ENCODE data around the gene MAP2K5. TPM values are rescaled to one million over a fixed set of nuclear protein-coding genes. Genes with fewer than 3 reads are reported as not detected.

MAP2K5 gene
- total RNA-seq, 4 donors from 2014 or later, result 3.6 to 27.1 (median 18.6) TPM

DNA sequence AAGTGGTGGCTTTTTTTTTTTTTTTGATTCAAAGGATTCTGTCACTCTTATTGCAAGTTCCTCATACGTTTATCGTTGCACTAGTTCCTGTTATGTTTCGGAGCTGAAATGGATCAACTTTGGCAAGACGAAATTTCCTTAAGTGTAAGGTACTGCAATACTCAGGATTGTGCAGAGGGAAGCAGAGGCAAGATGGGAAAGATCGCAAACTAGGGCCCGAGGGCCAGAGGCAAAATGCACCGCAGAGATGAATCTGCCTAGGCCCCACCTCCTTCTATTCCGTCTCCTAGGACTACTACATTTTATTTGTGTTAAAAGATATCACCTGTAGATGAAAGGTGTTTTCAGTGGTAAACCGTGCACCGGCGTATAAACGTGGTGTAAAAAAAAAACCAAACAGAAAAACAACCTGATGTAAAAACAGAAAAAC is 297.0 kb downstream of the MAP2K5 start:
- no peaks in the 10 kb centered on the region for H3K36me3 ChIP-seq
- peaks cover 6 to 21% of the 10 kb centered on the region in 2 donors for H3K4me1 ChIP-seq
- no peak for DNase-seq
- TF ChIP-seq POLR2A (IDR thresholded peaks at IDR 0.05), result no peak
- TF ChIP-seq, protein P1, sequence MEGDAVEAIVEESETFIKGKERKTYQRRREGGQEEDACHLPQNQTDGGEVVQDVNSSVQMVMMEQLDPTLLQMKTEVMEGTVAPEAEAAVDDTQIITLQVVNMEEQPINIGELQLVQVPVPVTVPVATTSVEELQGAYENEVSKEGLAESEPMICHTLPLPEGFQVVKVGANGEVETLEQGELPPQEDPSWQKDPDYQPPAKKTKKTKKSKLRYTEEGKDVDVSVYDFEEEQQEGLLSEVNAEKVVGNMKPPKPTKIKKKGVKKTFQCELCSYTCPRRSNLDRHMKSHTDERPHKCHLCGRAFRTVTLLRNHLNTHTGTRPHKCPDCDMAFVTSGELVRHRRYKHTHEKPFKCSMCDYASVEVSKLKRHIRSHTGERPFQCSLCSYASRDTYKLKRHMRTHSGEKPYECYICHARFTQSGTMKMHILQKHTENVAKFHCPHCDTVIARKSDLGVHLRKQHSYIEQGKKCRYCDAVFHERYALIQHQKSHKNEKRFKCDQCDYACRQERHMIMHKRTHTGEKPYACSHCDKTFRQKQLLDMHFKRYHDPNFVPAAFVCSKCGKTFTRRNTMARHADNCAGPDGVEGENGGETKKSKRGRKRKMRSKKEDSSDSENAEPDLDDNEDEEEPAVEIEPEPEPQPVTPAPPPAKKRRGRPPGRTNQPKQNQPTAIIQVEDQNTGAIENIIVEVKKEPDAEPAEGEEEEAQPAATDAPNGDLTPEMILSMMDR (IDR thresholded peaks at IDR 0.05), result no peak
- intact Hi-C loops (cut with DNase I; ENCODE audit: low total_unique reads), result loop anchor here (10.0 kb wide), 1 partner anchor 385 kb away; no protein-coding TSS in a partner anchor
- peaks cover 7 to 9% of the 10 kb centered on the region in 2 donors for H3K27me3 ChIP-seq
- no peaks in the 10 kb centered on the region for H3K9me3 ChIP-seq
- H3K4me3 ChIP-seq, result peak overlapping the region; percentile 76 to 82
- H3K27ac ChIP-seq, result peak overlapping the region; percentile 97

DNA sequence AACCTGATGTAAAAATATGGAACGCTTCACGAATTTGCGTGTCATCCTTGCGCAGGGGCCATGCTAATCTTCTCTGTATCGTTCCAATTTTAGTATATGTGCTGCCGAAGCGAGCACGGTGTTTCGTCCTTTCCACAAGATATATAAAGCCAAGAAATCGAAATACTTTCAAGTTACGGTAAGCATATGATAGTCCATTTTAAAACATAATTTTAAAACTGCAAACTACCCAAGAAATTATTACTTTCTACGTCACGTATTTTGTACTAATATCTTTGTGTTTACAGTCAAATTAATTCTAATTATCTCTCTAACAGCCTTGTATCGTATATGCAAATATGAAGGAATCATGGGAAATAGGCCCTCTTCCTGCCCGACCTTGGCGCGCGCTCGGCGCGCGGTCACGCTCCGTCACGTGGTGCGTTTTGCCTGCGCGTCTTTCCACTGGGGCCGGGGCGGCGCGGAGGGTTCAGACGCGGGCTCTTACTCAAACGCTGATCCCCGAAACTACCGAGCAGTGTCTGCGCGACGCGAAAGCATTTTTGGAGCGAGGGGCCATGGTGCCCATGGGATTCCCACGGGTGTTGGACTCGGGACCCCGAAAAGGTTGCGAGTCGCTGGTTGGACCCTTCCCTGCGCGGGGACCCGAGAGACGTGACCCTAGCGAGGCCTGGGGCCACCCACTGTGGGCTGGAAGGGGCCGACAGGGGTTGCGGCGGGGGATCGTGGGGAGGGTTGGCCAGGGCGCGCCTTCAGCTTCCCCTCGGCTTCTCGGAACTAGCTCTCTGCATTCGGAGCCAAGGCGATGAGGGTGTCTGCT is 297.6 kb downstream of the MAP2K5 start, which contains the start of gene RNU6-1:
RNU6-1 (minus strand) TSS at position 117 of the 820 bp plus-strand sequence.
- Histone ChIP-seq H3K4me1 (peaks cover 6 to 20% of the 10 kb centered on the region in 2 donors), H3K4me3 (peak within 1 kb of the TSS; percentile 76 to 82), H3K36me3 (no peaks in the 10 kb centered on the region), H3K27ac (peak within 1 kb of the TSS; percentile 97), H3K27me3 (peaks cover under 1 to 4% of the 10 kb centered on the region in 2 donors), H3K9me3 (no peaks in the 10 kb centered on the region)
- DNase-seq, result peak; percentile 94 to 96
- intact Hi-C loops (cut with DNase I; ENCODE audit: low total_unique reads), result loop anchor here (10.0 kb wide), 1 partner anchor 385 kb away; no protein-coding TSS in a partner anchor
- peak; percentile 66 to 87 for TF ChIP-seq POLR2A (IDR thresholded peaks at IDR 0.05)
- TF ChIP-seq, protein P1 (IDR thresholded peaks at IDR 0.05), result no peak

DNA sequence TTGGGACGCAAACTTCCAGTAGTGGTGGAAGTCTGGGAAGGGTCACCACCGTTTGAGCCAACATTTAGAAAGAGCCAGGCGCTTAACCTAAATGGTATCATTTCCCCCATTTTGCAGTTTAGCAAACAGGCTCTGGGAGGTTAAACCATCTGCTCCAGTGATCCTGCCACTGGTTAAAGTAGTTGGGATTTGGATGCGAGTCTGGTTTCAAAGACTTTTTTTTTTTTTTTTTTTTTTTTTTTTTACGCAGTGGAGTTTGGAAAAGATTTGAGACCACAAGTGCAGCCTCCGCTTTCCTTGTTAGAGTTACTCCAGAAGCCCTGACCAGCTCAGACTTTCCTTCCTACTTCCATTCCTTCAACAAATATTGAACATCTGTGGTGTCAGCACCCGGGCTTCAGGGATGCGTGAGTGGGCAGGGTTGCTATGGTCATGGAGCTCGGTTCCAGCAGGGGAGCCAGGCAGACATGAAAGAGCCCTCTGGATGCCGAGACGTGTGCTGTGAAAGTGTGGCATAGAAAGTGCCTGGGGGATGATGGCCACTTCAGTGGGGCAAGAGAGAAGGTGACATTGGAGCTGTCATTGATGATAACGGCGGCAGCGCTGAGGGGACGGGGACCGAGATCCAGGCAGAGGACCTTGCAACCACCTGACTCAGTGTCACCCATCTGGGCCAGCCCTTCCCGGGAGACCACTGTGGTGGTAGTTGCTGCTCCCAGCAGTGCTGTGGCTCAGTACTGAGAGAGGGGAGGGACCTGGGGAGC is 298.4 kb downstream of the MAP2K5 start:
- no peaks in the 10 kb centered on the region for H3K27me3 ChIP-seq
- peaks cover 6 to 13% of the 10 kb centered on the region in 2 donors for H3K4me1 ChIP-seq
- DNase-seq, result no peak
- TF ChIP-seq, protein P1 (IDR thresholded peaks at IDR 0.05), result no peak
- no peak for TF ChIP-seq POLR2A (IDR thresholded peaks at IDR 0.05)
- H3K9me3 ChIP-seq, result no peaks in the 10 kb centered on the region
- intact Hi-C loops (cut with DNase I; ENCODE audit: low total_unique reads), result no loop called here
- peak overlapping the region; percentile 76 to 82 for H3K4me3 ChIP-seq
- H3K36me3 ChIP-seq, result no peaks in the 10 kb centered on the region
- H3K27ac ChIP-seq, result peak overlapping the region; percentile 97

DNA sequence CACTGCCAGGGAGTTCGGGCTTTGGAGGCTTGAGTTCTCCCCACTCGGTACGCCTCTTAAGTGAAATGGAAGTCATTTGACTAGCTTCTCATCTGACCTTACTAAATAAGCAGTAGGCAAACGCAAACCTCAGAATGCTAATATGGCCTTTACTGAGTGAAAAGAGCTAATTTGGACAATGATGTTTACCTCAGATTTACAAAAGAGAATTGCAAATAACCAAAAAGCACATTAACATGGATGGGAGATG is 298.9 kb downstream of the MAP2K5 start:
- H3K4me1 ChIP-seq, result peaks cover 6 to 10% of the 10 kb centered on the region in 2 donors
- H3K36me3 ChIP-seq, result no peaks in the 10 kb centered on the region
- H3K9me3 ChIP-seq, result no peaks in the 10 kb centered on the region
- H3K27ac ChIP-seq, result peak overlapping the region; percentile 97
- DNase-seq, result no peak
- TF ChIP-seq, protein P1 (IDR thresholded peaks at IDR 0.05), result no peak
- TF ChIP-seq POLR2A (IDR thresholded peaks at IDR 0.05), result no peak
- intact Hi-C loops (cut with DNase I; ENCODE audit: low total_unique reads), result no loop called here
- H3K4me3 ChIP-seq, result peak overlapping the region in 1 of 2 donors; percentile 76
- H3K27me3 ChIP-seq, result no peaks in the 10 kb centered on the region

DNA sequence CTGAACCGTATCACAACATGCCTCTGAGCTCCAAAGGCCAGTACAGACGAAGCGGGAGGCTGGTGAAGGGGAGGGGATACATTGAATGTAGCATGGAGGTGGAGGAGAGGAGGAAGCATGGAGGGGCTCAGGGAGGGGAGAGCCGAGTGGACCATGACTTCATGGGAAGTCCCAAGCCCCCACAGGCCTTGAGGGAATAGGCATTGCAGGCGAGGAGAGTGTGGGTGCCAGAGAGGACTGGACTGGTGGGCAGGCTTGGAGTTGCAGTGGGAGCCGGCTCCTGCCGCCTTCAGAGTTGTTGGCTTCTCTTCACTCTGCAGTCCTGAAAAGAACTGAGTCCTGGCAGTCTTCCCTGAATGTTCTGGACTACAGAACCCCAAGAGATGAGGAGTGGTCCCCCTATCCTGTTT is 300.6 kb downstream of the MAP2K5 start:
- Histone ChIP-seq H3K4me1 (peaks cover 6 to 10% of the 10 kb centered on the region in 2 donors), H3K27ac (peak overlapping the region; percentile 83 to 88), H3K9me3 (no peaks in the 10 kb centered on the region), H3K4me3 (no peak overlapping the region), H3K36me3 (no peaks in the 10 kb centered on the region), H3K27me3 (no peaks in the 10 kb centered on the region)
- DNase-seq, result no peak
- no peak for TF ChIP-seq POLR2A (IDR thresholded peaks at IDR 0.05)
- TF ChIP-seq, protein P1 (IDR thresholded peaks at IDR 0.05), result no peak
- intact Hi-C loops (cut with DNase I; ENCODE audit: low total_unique reads), result no loop called here

Measured in uterus (tissue), 4 donors.